IPS-18c (cell line): Measurements from ENCODE around the gene DUSP3.

ENCODE experiments used
- H3K4me3 ChIP-seq: 2 replicates; pipeline ENCODE4 v1.7.0; 2013; ENCODE audit warnings: low read depth, mild to moderate bottlenecking, low read length, moderate library complexity; ENCODE audit not compliant: insufficient read depth
- H3K9me3 ChIP-seq: one replicate; pipeline ENCODE4 v1.6.1; 2013; ENCODE audit warnings: mild to moderate bottlenecking, low read length, moderate library complexity; ENCODE audit not compliant: control insufficient read depth, insufficient read depth

DUSP3 gene

GRCh38 chr17:43779145-43780125 is 658 bp upstream of the DUSP3 start:
- no peaks in the 10 kb centered on the region for H3K9me3 ChIP-seq
- H3K4me3 ChIP-seq, result peak overlapping the region; percentile 94

GRCh38 chr17:43774304-43775250 is 4.2 kb downstream of the DUSP3 start:
- H3K4me3 ChIP-seq, result no peak overlapping the region
- H3K9me3 ChIP-seq, result no peaks in the 10 kb centered on the region

GRCh38 chr17:43772877-43773648 is 5.7 kb downstream of the DUSP3 start:
- no peak overlapping the region for H3K4me3 ChIP-seq
- no peaks in the 10 kb centered on the region for H3K9me3 ChIP-seq

GRCh38 chr17:43771463-43771862 is 7.3 kb downstream of the DUSP3 start:
- Histone ChIP-seq H3K4me3 (no peak overlapping the region), H3K9me3 (no peaks in the 10 kb centered on the region)

- H3K4me3 ChIP-seq, result no peak overlapping the region
These were observed 7.8 kb downstream of the DUSP3 start for GRCh38 chr17:43770957-43771356.

GRCh38 chr17:43769859-43770258 is 8.9 kb downstream of the DUSP3 start:
- H3K9me3 ChIP-seq, result no peaks in the 10 kb centered on the region

More at GRCh38 chr17:43770957-43771356, 7.8 kb downstream of the DUSP3 start:
- H3K9me3 ChIP-seq, result no peaks in the 10 kb centered on the region

GRCh38 chr17:43769426-43769825 is 9.4 kb downstream of the DUSP3 start:
- no peaks in the 10 kb centered on the region for H3K9me3 ChIP-seq
- H3K4me3 ChIP-seq, result no peak overlapping the region

More at GRCh38 chr17:43769859-43770258, 8.9 kb downstream of the DUSP3 start:
- H3K4me3 ChIP-seq, result no peak overlapping the region

- H3K9me3 ChIP-seq, result no peaks in the 10 kb centered on the region
- no peak overlapping the region for H3K4me3 ChIP-seq
These were observed 9.8 kb downstream of the DUSP3 start for GRCh38 chr17:43768943-43769342.

GRCh38 chr17:43768382-43768781 is 10.4 kb downstream of the DUSP3 start:
- H3K9me3 ChIP-seq, result no peaks in the 10 kb centered on the region
- H3K4me3 ChIP-seq, result no peak overlapping the region

- H3K4me3 ChIP-seq, result no peak overlapping the region
These were observed 11.1 kb downstream of the DUSP3 start for GRCh38 chr17:43767713-43768059.

GRCh38 chr17:43767053-43767712 is 11.6 kb downstream of the DUSP3 start:
- Histone ChIP-seq H3K4me3 (no peak overlapping the region), H3K9me3 (no peaks in the 10 kb centered on the region)

More at GRCh38 chr17:43767713-43768059, 11.1 kb downstream of the DUSP3 start:
- H3K9me3 ChIP-seq, result no peaks in the 10 kb centered on the region

- no peaks in the 10 kb centered on the region for H3K9me3 ChIP-seq
- no peak overlapping the region for H3K4me3 ChIP-seq
These were observed 12.2 kb downstream of the DUSP3 start for GRCh38 chr17:43766413-43767052.

GRCh38 chr17:43760254-43760852 is 18.4 kb downstream of the DUSP3 start:
- H3K9me3 ChIP-seq, result no peaks in the 10 kb centered on the region
- no peak overlapping the region; the same call in 1 of the 2 replicates for H3K4me3 ChIP-seq

GRCh38 chr17:43759836-43760235 is 18.9 kb downstream of the DUSP3 start:
- Histone ChIP-seq H3K9me3 (no peaks in the 10 kb centered on the region), H3K4me3 (no peak overlapping the region; the same call in 1 of the 2 replicates)

GRCh38 chr17:43758497-43759174 is 20.1 kb downstream of the DUSP3 start, which contains the start of gene SOST:
TSS of gene SOST (minus strand) at chr17:43758791. CDS start at chr17:43758741, 50 bp downstream.
- Histone ChIP-seq H3K4me3 (no peak within 1 kb of the TSS; the same call in 1 of the 2 replicates), H3K9me3 (no peaks in the 10 kb centered on the region)
